PC-9 (cell line): Measurements from ENCODE around the gene CCDC201. TPM values are rescaled to one million over a fixed set of nuclear protein-coding genes. Genes with fewer than 3 reads are reported as not detected.

Source experiments
- BruUV-seq: library from RNA; stranded (reverse); fragments of 400-500 nt; replicated peaks from 2 replicates; lab custom pipeline; 2021; lab: Mats Ljungman, UMichigan
- CTCF ChIA-PET: fragments of 300-600 bp; sonication (Branson Sonifier 250); formaldehyde crosslinking; loops from one replicate; lab custom pipeline; 2022; ENCODE audit warnings: antibody characterized with exemption; lab: Charles Lee
- POLR2A ChIA-PET: fragments of 300-600 bp; sonication (Branson Sonifier 250); formaldehyde crosslinking; loops from one replicate; lab custom pipeline; 2022; ENCODE audit warnings: antibody characterized with exemption; ENCODE audit not compliant: unreplicated experiment; lab: Charles Lee
- DNase-seq, 2 experiments: peaks; one replicate each; pipeline versions ENCODE4 v3.0.0 to v3.0.0-alpha.2; 2015 to 2022; ENCODE audit warnings: mixed read lengths in 1 of 2
- H2AFZ ChIP-seq: fragments of 200-600 bp; sonication (generic); 2 replicates; pipeline ENCODE4 v1.8.1; 2017; ENCODE audit warnings: antibody characterized with exemption
- H3F3A ChIP-seq: fragments of 200-600 bp; sonication (generic); 2 replicates; pipeline ENCODE4 v1.8.1; 2017; ENCODE audit warnings: antibody characterized with exemption, mild to moderate bottlenecking, low read depth; ENCODE audit not compliant: insufficient read depth
- H3K27ac ChIP-seq: fragments of 200-600 bp; sonication (generic); 2 replicates; pipeline ENCODE4 v1.6.1; 2016; ENCODE audit warnings: mixed run types
- H3K27me3 ChIP-seq: fragments of 200-600 bp; sonication (generic); 2 replicates; pipeline ENCODE4 v1.6.1; 2016; ENCODE audit warnings: low read depth, mixed run types; ENCODE audit not compliant: insufficient read depth
- H3K36me3 ChIP-seq: fragments of 200-600 bp; sonication (generic); 2 replicates; pipeline ENCODE4 v1.6.1; 2016; ENCODE audit warnings: low read depth, mixed run types
- H3K4me1 ChIP-seq: fragments of 200-600 bp; sonication (generic); replicated peaks from 2 replicates; pipeline ENCODE4 v1.6.1; 2016; ENCODE audit warnings: mixed run types; ENCODE audit not compliant: insufficient read depth
- H3K4me2 ChIP-seq: fragments of 200-600 bp; sonication (generic); 2 replicates; pipeline ENCODE4 v1.6.1; 2017; ENCODE audit warnings: mixed run types
- H3K4me3 ChIP-seq: fragments of 200-600 bp; sonication (generic); 2 replicates; pipeline ENCODE4 v1.6.1; 2016; ENCODE audit warnings: mixed run types
- H3K79me2 ChIP-seq: fragments of 200-600 bp; sonication (generic); 2 replicates; pipeline ENCODE4 v1.6.1; 2017; ENCODE audit warnings: low read depth, mixed run types
- H3K9me2 ChIP-seq: fragments of 200-600 bp; sonication (generic); 2 replicates; pipeline ENCODE4 v1.8.1; 2017; ENCODE audit warnings: mild to moderate bottlenecking; ENCODE audit not compliant: insufficient read depth
- H3K9me3 ChIP-seq: fragments of 200-600 bp; sonication (generic); 2 replicates; pipeline ENCODE4 v1.8.1; 2016; ENCODE audit warnings: low read depth; ENCODE audit not compliant: insufficient read depth
- H4K20me1 ChIP-seq: fragments of 200-600 bp; sonication (generic); 2 replicates; pipeline ENCODE4 v1.8.1; 2017; ENCODE audit not compliant: insufficient read depth
- CTCF ChIP-seq: fragments of 200-600 bp; sonication (generic); conservative IDR thresholded peaks from 2 replicates; pipeline ENCODE4 v1.6.1; 2017; ENCODE audit warnings: mixed run types, antibody characterized with exemption, mild to moderate bottlenecking, moderate library complexity
- EZH2 ChIP-seq: fragments of 200-600 bp; sonication (generic); IDR thresholded peaks from 2 replicates; pipeline ENCODE4 v1.8.0; 2017; ENCODE audit warnings: antibody characterized with exemption, low read depth
- intact Hi-C: fragments of 100-400 bp; cut with micrococcal nuclease; formaldehyde crosslinking; loops from one replicate; pipeline ENCODE4 v1.10.0; 2022; ENCODE audit not compliant: unreplicated experiment
- total RNA-seq: library from RNA; stranded (reverse); gene quantifications from 2 replicates; pipeline ENCODE4 v1.2.3, GENCODE V29; 2021

CCDC201 gene
- total RNA-seq, 1 experiment from 2014 or later, result not detected

DNA sequence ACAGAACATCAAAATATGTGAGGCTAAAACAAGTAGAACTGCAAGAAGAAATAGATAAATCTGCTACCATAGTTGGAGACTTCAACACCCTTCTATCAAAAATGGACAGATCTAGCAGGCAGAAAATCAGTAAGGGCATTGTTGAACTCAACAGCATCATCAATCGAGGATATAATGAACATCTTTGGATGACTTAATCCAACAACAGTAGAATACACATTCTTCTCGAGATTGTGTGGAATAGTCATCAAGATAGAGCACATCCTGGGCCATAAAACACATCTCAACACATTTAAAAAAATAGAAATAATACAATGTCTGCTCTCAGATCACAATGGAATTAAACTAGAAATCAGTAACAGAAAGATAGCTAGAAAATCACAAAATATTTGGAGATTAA is 25.3 kb upstream of the CCDC201 start:
- no TSS peak for BruUV-seq
- ChIA-PET POLR2A (no interaction called here), CTCF (no interaction called here)
- H3F3A ChIP-seq, result no peaks in the 10 kb centered on the region
- H3K4me1 ChIP-seq, result no peaks in the 10 kb centered on the region
- H3K4me3 ChIP-seq, result no peak overlapping the region
- H3K9me3 ChIP-seq, result no peaks in the 10 kb centered on the region
- no peaks in the 10 kb centered on the region for H3K9me2 ChIP-seq
- no peak overlapping the region for H2AFZ ChIP-seq
- H4K20me1 ChIP-seq, result no peaks in the 10 kb centered on the region
- intact Hi-C loops, result no loop called here
- no peak for DNase-seq
- no peak overlapping the region for H3K27ac ChIP-seq
- TF ChIP-seq CTCF (no peak), EZH2 (no peak)
- no peaks in the 10 kb centered on the region for H3K79me2 ChIP-seq
- no peak overlapping the region for H3K4me2 ChIP-seq
- no peaks in the 10 kb centered on the region for H3K36me3 ChIP-seq
- no peaks in the 10 kb centered on the region for H3K27me3 ChIP-seq

GRCh38 chr7:45897042-45897690 is 24.3 kb upstream of the CCDC201 start:
- Histone ChIP-seq H4K20me1 (no peaks in the 10 kb centered on the region), H3K9me2 (no peaks in the 10 kb centered on the region), H3K9me3 (no peaks in the 10 kb centered on the region), H3F3A (no peaks in the 10 kb centered on the region), H3K79me2 (no peaks in the 10 kb centered on the region), H3K27me3 (no peaks in the 10 kb centered on the region), H3K4me3 (no peak overlapping the region), H3K36me3 (no peaks in the 10 kb centered on the region), H3K4me2 (no peak overlapping the region), H3K27ac (no peak overlapping the region), H2AFZ (no peak overlapping the region), H3K4me1 (no peaks in the 10 kb centered on the region)
- CTCF ChIA-PET, result no interaction called here
- no TSS peak for BruUV-seq
- intact Hi-C loops, result no loop called here
- peak in 1 of 2 experiments; percentile 40 for DNase-seq
- POLR2A ChIA-PET, result interaction anchor here (0.6 kb wide), 1 partner anchor 889 kb away, joined by 8 read pairs; no protein-coding TSS in a partner anchor
- TF ChIP-seq EZH2, result no peak
- TF ChIP-seq CTCF, result no peak

DNA sequence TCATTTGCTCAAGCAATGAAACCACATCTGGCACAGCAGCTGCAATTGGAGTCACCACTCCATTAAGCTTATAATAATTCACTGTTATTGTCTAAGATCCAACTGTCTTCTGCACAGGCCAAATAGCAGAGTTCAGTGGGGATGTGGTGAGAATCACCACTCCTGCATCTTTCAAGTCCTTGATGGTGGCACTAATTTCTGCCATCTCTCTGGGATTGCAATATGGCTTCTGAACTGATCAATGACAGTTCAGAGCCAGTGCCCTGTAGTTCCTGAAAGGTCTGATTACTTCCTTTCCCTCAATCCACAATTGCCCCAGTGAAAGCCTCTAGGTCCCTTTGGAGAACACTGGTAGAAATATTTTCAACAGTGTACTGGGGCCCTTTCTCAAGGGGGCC is 21.8 kb upstream of the CCDC201 start:
- Histone ChIP-seq H3K4me1 (no peaks in the 10 kb centered on the region), H3K4me2 (no peak overlapping the region), H3K27ac (no peak overlapping the region), H2AFZ (no peak overlapping the region), H4K20me1 (no peaks in the 10 kb centered on the region), H3K4me3 (no peak overlapping the region), H3F3A (no peaks in the 10 kb centered on the region), H3K79me2 (no peaks in the 10 kb centered on the region), H3K9me3 (no peaks in the 10 kb centered on the region), H3K27me3 (no peaks in the 10 kb centered on the region), H3K9me2 (no peaks in the 10 kb centered on the region), H3K36me3 (no peaks in the 10 kb centered on the region)
- CTCF ChIA-PET, result no interaction called here
- TF ChIP-seq CTCF, result no peak
- TF ChIP-seq EZH2, result no peak
- DNase-seq, result no peak
- POLR2A ChIA-PET, result no interaction called here
- BruUV-seq, result no TSS peak
- intact Hi-C loops, result loop anchor here (5.0 kb wide), 1 partner anchor 1358 kb away; no protein-coding TSS in a partner anchor
